Left ventricle myocardium inferior (tissue), 1 donor: ENCODE data around the gene PHF23. TPM values are rescaled to one million over a fixed set of nuclear protein-coding genes. Genes with fewer than 3 reads are reported as not detected.

Experiments
- DNase-seq: peaks from one replicate; pipeline ENCODE4 v3.0.0-alpha.2; 2020
- H3K27ac ChIP-seq: fragments of 200-600 bp; replicated peaks from 2 replicates; pipeline ENCODE4 v1.8.0; 2021
- H3K27me3 ChIP-seq: fragments of 200-600 bp; 2 replicates; pipeline ENCODE4 v1.8.0; 2021; ENCODE audit warnings: low read depth
- H3K36me3 ChIP-seq: fragments of 200-600 bp; 2 replicates; pipeline ENCODE4 v1.8.0; 2021
- H3K4me1 ChIP-seq: fragments of 200-600 bp; 2 replicates; pipeline ENCODE4 v1.8.0; 2021
- H3K4me3 ChIP-seq: fragments of 200-600 bp; 2 replicates; pipeline ENCODE4 v1.8.0; 2021; ENCODE audit warnings: mild to moderate bottlenecking, moderate library complexity
- H3K9me3 ChIP-seq: fragments of 200-600 bp; replicated peaks from 2 replicates; pipeline ENCODE4 v1.8.0; 2021
- intact Hi-C: fragments of 100-400 bp; cut with micrococcal nuclease; formaldehyde crosslinking; loops from one replicate; pipeline ENCODE4 v1.11.0; 2022
- total RNA-seq: library from RNA; stranded (reverse); fragmentation: NEBNext Ultra II Directional; extraction: Animal tissue kit (Norgen Biotek cat#: 25700); gene quantifications from one replicate; pipeline ENCODE4 v1.2.1, GENCODE V29; 2021
- TF ChIP-seq, protein P1 (sequence below): fragments of 200-600 bp; IDR thresholded peaks from 2 replicates; pipeline ENCODE4 v1.8.0; 2021; ENCODE audit warnings: antibody characterized with exemption, mild to moderate bottlenecking, borderline replicate concordance
- donor health status: DM: no; HTN: yes; CAD: no; lungs with severe emphysema.

Gene PHF23
- total RNA-seq, 1 donor from 2014 or later, result 22.0 TPM

DNA sequence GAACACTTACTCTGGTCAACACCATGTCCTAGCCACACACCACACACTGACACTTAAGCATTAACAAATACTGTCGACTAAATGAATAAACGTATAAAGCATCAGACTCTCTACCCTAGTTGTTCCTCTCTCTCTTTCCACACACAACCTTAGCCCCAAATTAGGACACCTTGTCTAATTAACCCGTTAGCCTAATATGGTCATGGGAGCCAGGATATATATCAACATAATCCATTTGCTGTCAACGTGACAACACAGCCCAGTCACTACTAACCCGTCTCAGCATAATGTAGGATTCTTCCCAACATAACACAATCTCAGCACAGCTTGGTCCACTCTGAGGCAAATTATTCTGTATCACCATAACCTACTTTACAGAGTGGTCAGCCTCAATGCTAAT lies 7.1 kb downstream of the PHF23 start:
- intact Hi-C loops, result no loop called here
- TF ChIP-seq, protein P1, sequence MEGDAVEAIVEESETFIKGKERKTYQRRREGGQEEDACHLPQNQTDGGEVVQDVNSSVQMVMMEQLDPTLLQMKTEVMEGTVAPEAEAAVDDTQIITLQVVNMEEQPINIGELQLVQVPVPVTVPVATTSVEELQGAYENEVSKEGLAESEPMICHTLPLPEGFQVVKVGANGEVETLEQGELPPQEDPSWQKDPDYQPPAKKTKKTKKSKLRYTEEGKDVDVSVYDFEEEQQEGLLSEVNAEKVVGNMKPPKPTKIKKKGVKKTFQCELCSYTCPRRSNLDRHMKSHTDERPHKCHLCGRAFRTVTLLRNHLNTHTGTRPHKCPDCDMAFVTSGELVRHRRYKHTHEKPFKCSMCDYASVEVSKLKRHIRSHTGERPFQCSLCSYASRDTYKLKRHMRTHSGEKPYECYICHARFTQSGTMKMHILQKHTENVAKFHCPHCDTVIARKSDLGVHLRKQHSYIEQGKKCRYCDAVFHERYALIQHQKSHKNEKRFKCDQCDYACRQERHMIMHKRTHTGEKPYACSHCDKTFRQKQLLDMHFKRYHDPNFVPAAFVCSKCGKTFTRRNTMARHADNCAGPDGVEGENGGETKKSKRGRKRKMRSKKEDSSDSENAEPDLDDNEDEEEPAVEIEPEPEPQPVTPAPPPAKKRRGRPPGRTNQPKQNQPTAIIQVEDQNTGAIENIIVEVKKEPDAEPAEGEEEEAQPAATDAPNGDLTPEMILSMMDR, result no peak
- Histone ChIP-seq H3K4me1 (peaks cover 51% of the 10 kb centered on the region), H3K9me3 (no peaks in the 10 kb centered on the region), H3K27ac (no peak overlapping the region), H3K36me3 (peaks cover 55% of the 10 kb centered on the region), H3K27me3 (no peaks in the 10 kb centered on the region), H3K4me3 (no peak overlapping the region)
- DNase-seq, result no peak

DNA sequence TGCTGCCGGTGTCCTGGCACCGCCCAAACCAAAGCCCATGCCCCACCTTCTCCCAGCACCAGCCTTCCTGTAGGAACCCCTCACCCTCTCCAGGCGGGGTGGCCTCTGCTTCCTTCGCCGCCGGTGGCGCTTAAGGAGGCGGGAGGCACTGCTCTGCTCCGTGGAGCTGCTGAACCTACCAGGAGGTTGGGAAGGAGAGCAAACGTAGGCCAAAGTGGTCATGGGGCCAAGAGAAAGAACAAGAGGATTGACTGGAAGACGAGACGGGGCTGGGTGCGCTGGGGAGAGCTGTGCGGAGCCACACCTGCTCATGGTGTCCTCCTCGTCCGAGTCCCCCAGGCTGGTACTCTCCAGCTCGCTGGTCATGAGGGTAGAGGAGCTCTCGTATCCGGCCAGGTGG lies 9.8 kb downstream of the PHF23 start:
- TF ChIP-seq, protein P1, result no peak
- Histone ChIP-seq H3K4me3 (no peak overlapping the region), H3K4me1 (peaks cover 46% of the 10 kb centered on the region), H3K27ac (no peak overlapping the region), H3K9me3 (no peaks in the 10 kb centered on the region), H3K27me3 (no peaks in the 10 kb centered on the region), H3K36me3 (peaks cover 61% of the 10 kb centered on the region)
- intact Hi-C loops, result no loop called here
- DNase-seq, result no peak

DNA sequence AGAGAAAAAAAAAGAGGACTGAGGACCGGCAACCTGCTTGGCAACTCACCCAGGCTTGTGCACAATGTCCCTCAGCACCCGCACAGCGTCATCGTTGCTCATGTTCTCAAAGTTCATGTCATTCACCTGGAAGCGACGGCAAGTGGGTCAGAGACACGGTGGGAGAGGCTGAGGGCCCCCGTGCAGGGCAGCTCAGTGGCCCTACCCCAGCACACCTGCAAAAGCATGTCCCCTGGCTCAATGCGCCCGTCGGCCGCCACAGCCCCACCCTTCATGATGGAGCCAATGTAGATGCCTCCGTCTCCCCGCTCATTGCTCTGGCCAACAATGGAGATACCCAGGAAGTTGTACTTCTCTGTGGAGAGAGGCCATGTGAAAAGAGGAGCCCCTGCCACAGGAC lies 10.3 kb downstream of the PHF23 start:
- no peak overlapping the region for H3K27ac ChIP-seq
- peaks cover 46% of the 10 kb centered on the region for H3K4me1 ChIP-seq
- peaks cover 66% of the 10 kb centered on the region for H3K36me3 ChIP-seq
- no peaks in the 10 kb centered on the region for H3K9me3 ChIP-seq
- no peak for DNase-seq
- no peaks in the 10 kb centered on the region for H3K27me3 ChIP-seq
- intact Hi-C loops, result no loop called here
- TF ChIP-seq, protein P1, result no peak
- no peak overlapping the region for H3K4me3 ChIP-seq

DNA sequence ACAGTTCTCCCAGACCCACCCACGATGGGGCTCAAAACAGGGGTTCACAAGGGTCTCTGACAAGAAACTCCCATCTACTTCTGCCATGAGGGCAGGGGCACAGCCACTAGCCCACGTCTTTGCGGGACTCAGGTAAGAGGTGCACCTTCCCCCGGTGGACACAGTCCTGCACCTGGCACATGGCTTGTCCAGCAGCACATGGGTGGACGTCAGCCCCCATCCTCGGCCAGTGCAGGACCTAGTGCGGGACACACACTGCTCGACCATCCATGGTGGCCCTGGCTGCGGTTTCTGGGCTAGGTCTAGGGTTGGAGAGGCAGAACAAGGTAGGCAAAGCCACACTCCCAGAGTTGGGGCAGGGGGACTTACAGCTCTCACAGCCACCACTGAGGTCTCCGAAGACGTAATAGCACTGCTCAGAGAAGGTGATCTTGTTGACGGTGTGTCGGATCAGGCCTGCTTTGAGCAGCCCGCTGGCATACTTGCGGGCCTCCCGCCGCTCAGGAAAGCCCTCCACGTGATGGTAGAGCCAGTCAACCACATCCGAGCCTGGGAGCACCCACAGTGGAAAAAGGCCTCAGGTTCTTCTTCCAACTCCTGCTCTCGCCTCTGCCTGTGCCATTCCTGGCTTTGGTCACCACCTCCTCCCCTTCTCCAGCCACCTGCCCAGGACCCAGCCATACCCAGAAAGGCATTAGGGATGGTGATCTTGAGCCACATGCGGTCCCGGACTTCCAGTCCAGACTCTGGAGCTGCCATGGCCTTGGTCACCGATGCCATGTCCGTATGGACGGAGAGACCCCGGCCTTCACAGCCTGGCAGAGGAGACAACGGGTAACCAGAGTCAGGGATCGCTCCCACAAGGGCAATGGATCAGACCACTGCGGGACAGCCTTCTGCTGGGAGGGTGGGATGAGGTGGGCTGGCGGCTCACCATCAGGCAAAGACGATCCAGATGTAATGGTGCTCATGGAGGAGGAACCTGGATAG lies 12.2 kb downstream of the PHF23 start:
- H3K4me3 ChIP-seq, result no peak overlapping the region
- TF ChIP-seq, protein P1, result no peak
- H3K4me1 ChIP-seq, result peaks cover 46% of the 10 kb centered on the region
- no peak for DNase-seq
- intact Hi-C loops, result no loop called here
- H3K27me3 ChIP-seq, result no peaks in the 10 kb centered on the region
- no peak overlapping the region for H3K27ac ChIP-seq
- no peaks in the 10 kb centered on the region for H3K9me3 ChIP-seq
- H3K36me3 ChIP-seq, result peaks cover 85% of the 10 kb centered on the region

DNA sequence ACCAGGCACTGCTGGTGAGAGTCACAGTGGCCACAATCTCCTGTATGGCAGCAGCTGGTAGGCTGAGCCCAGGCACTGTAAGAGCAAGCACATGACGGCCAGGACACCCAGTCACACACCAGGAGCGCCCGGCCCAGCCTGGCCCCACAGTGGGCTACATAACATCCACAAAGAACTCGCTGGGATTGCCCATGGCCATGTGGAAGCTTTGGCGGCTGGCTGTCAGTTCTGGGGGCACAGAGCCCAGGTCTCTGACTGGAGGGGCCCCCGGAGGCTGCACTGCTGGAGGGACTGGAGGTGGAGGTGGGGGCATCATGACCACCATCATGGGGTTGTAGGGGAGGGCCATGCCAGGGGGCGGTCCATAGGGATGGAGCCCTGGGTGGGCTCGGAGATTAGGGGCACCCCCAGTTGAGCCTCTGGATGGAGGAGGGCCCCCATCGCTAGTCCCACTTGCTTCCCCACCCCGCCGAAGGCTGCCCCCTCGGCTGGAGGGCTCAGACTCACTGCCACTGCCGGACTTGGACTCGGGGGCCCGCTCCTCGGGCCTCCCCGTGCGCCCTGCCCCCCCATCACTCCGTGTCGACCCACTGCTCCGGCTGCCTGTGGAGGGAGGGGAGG lies 13.4 kb downstream of the PHF23 start:
- DNase-seq, result no peak
- peaks cover 52% of the 10 kb centered on the region for H3K4me1 ChIP-seq
- H3K27me3 ChIP-seq, result no peaks in the 10 kb centered on the region
- intact Hi-C loops, result no loop called here
- peak overlapping the region; percentile 68 for H3K27ac ChIP-seq
- no peak overlapping the region for H3K4me3 ChIP-seq
- H3K36me3 ChIP-seq, result peaks cover 97% of the 10 kb centered on the region
- TF ChIP-seq, protein P1, result no peak
- no peaks in the 10 kb centered on the region for H3K9me3 ChIP-seq
